ENCODE data around the gene CTAGE6.
"Not testable (repeated sequence)": the region's sequence is repeated elsewhere in the genome, so short reads cannot be mapped to it uniquely, and the experiment has no call there.

The CTAGE6 gene

DNA sequence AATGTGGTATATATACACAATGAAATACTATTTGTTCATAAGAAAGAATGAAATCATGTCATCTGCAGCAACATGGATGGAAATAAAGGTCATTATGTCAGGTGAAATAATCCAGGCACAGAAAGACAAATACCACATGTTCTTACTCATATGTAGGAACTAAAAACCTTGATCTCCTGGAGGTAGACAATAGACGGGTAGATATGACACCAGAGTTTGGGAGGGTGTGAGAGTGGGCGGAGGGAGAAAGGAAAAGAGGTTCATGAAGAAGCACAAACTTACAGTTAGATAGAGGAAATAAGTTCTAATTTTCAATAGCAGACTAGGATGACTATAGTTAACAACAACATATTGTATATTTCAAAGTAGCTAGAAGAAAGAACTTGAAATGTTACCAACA lies 22.1 kb upstream of the CTAGE6 start:
- H2AFZ ChIP-seq (ENCODE audit: low read depth, low read length, severe bottlenecking); H3K36me3 ChIP-seq (ENCODE audit: low read length); H4K20me1 ChIP-seq (ENCODE audit: low read depth, low read length); H3F3A ChIP-seq (ENCODE audit: insufficient read depth); H3K4me2 ChIP-seq (ENCODE audit: low read depth, low read length, poor library complexity, severe bottlenecking); H3K4me3 ChIP-seq (ENCODE audit: insufficient read depth, low read length, poor library complexity, severe bottlenecking); H3K27ac ChIP-seq (ENCODE audit: low read depth, low read length); H3K27me3 ChIP-seq (ENCODE audit: low read length); H3K9me2 ChIP-seq (replicated peaks; ENCODE audit: insufficient read depth, low read length); H3K79me2 ChIP-seq (ENCODE audit: insufficient read depth, low read length); H3K9ac ChIP-seq (ENCODE audit: low read length); H3K9me3 ChIP-seq (ENCODE audit: insufficient read depth, low read length): not testable (repeated sequence)

DNA sequence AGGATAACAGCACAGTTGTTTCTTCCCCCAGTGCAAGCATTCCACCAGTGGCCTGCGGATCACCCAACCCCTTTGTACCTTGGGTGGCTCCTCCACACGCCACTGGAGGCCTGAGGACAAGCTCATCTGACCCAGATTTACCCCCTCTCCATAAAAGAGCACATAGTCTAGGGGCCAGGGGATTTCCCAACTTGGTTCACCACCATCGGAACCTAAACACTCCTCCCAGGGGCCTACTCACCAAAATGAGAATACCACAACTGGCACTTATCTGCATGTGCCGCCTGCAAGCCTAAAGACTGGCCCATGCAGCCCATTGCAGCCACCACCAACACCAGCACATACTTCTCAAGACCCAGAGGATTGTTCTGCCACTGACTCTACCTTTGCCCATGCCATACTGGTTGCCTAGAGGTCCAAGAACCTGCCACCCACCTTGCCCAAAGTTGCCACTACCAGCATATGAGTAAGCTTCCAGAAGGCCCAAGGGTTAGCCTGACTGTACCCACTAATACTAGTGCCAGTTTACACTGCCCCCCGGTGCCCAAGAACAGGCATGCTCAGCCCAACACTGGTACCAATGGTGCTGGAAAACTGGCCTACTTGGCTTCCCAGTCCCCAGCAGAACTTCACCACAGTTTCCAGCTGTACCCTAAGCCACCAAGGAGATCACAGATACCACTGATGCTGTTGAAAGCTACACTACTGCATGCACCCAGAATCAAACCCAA lies 15.4 kb upstream of the CTAGE6 start:
- H3K79me2 ChIP-seq (ENCODE audit: insufficient read depth, low read length); H3K27me3 ChIP-seq (ENCODE audit: low read length); H3F3A ChIP-seq (ENCODE audit: insufficient read depth); H3K36me3 ChIP-seq (ENCODE audit: low read length); H2AFZ ChIP-seq (ENCODE audit: low read depth, low read length, severe bottlenecking); H3K9ac ChIP-seq (ENCODE audit: low read length); H4K20me1 ChIP-seq (ENCODE audit: low read depth, low read length); H3K27ac ChIP-seq (ENCODE audit: low read depth, low read length); H3K4me3 ChIP-seq (ENCODE audit: insufficient read depth, low read length, poor library complexity, severe bottlenecking); H3K9me2 ChIP-seq (replicated peaks; ENCODE audit: insufficient read depth, low read length); H3K4me2 ChIP-seq (ENCODE audit: low read depth, low read length, poor library complexity, severe bottlenecking); H3K9me3 ChIP-seq (ENCODE audit: insufficient read depth, low read length): not testable (repeated sequence)

DNA sequence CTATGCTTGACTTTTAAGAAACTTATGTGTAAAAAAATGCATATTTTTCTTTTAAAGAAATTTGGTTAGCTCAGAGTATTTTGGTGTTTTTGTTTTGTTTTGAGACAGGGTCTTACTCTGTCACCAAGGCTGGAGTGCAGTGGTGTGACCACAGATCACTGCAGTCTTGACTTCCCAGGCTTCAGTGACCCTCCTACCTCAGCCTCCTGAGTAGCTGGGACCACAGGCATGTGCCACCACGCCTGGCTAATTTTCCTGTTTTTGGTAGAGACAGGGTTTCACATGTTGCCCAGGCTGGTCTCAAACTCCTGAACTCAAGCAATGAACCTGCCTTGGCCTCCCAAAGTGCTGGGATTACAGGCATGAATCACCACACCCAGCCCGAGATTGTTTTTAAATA lies 10.0 kb upstream of the CTAGE6 start:
- H3K79me2 ChIP-seq (ENCODE audit: insufficient read depth, low read length); H4K20me1 ChIP-seq (ENCODE audit: low read depth, low read length); H3K27me3 ChIP-seq (ENCODE audit: low read length); H3K4me3 ChIP-seq (ENCODE audit: insufficient read depth, low read length, poor library complexity, severe bottlenecking); H3K9me3 ChIP-seq (ENCODE audit: insufficient read depth, low read length); H3F3A ChIP-seq (ENCODE audit: insufficient read depth); H3K27ac ChIP-seq (ENCODE audit: low read depth, low read length); H3K9ac ChIP-seq (ENCODE audit: low read length); H2AFZ ChIP-seq (ENCODE audit: low read depth, low read length, severe bottlenecking); H3K4me2 ChIP-seq (ENCODE audit: low read depth, low read length, poor library complexity, severe bottlenecking); H3K36me3 ChIP-seq (ENCODE audit: low read length); H3K9me2 ChIP-seq (replicated peaks; ENCODE audit: insufficient read depth, low read length): not testable (repeated sequence)

DNA sequence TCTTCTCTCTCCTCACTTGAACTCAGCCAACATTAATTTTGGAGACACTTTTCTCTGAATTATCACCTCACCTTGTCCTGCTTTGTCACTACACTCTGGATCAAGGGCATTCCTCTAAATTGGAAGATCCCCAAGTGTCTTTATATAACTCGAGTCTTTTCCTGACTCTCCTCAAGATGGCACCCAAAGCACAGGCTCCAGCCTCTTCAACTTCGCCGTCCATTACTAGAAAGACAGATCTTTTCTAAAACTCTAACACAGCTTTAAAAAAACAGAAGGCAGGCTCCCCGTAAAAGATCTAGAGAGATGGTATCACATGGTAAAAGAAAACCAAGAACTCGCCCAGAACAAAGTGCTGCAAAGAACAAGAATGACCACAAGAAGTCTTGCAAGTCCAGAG lies 8.2 kb upstream of the CTAGE6 start:
- H3K4me3 ChIP-seq (ENCODE audit: insufficient read depth, low read length, poor library complexity, severe bottlenecking); H3K4me2 ChIP-seq (ENCODE audit: low read depth, low read length, poor library complexity, severe bottlenecking); H4K20me1 ChIP-seq (ENCODE audit: low read depth, low read length); H3K36me3 ChIP-seq (ENCODE audit: low read length); H3K79me2 ChIP-seq (ENCODE audit: insufficient read depth, low read length); H3K9me3 ChIP-seq (ENCODE audit: insufficient read depth, low read length); H2AFZ ChIP-seq (ENCODE audit: low read depth, low read length, severe bottlenecking); H3K9ac ChIP-seq (ENCODE audit: low read length); H3F3A ChIP-seq (ENCODE audit: insufficient read depth); H3K27ac ChIP-seq (ENCODE audit: low read depth, low read length); H3K27me3 ChIP-seq (ENCODE audit: low read length); H3K9me2 ChIP-seq (replicated peaks; ENCODE audit: insufficient read depth, low read length): not testable (repeated sequence)

DNA sequence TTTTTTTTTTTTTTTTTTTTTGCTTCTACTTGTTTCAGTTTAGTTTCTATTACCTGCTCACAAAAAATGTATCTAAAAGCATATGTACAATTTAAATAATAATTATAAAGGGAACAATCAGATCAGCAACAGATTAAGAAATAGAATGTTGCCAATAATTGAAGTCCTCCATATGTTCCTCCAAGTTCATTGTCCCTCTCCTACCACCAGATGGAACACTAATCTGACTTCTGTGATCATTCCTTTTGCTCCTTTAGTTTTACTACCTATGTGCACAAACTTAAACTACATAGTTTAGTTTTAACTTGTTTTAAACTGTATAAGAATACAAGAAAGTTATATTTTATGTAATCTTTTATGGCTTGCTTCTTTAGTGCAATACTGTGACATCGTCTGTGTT lies 5.6 kb upstream of the CTAGE6 start:
- H3K4me3 ChIP-seq (ENCODE audit: insufficient read depth, low read length, poor library complexity, severe bottlenecking); H3K9me2 ChIP-seq (replicated peaks; ENCODE audit: insufficient read depth, low read length); H3K27me3 ChIP-seq (ENCODE audit: low read length); H4K20me1 ChIP-seq (ENCODE audit: low read depth, low read length); H3K9ac ChIP-seq (ENCODE audit: low read length); H3K4me2 ChIP-seq (ENCODE audit: low read depth, low read length, poor library complexity, severe bottlenecking); H3K36me3 ChIP-seq (ENCODE audit: low read length); H3K27ac ChIP-seq (ENCODE audit: low read depth, low read length); H3F3A ChIP-seq (ENCODE audit: insufficient read depth); H3K79me2 ChIP-seq (ENCODE audit: insufficient read depth, low read length); H3K9me3 ChIP-seq (ENCODE audit: insufficient read depth, low read length); H2AFZ ChIP-seq (ENCODE audit: low read depth, low read length, severe bottlenecking): not testable (repeated sequence)

DNA sequence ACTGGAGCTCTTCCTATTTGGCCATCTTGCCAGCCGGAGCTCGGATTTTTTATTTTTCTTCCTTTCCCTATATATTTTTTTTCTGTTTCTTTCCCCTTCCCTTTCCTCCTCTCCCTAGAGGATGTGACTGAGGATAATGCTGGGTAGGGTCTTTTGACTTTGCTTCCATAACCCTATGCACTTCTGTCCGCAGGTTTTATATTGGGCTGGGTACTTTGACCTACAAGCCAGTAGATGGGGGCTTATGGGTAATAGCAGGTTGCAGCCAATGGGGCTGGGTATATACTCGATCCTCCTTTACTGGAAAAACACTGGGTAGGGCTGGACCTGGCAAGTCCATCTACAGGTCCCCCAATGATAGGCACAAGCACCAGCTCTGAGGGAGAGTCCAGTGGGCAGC lies 12.2 kb downstream of the CTAGE6 start:
- not testable (repeated sequence) for H3K4me3 ChIP-seq (ENCODE audit: insufficient read depth, low read length, poor library complexity, severe bottlenecking); H3K9me3 ChIP-seq (ENCODE audit: insufficient read depth, low read length); H3K4me2 ChIP-seq (ENCODE audit: low read depth, low read length, poor library complexity, severe bottlenecking); H3K9ac ChIP-seq (ENCODE audit: low read length); H3K27me3 ChIP-seq (ENCODE audit: low read length); H3K27ac ChIP-seq (ENCODE audit: low read depth, low read length); H3K79me2 ChIP-seq (ENCODE audit: insufficient read depth, low read length); H3K36me3 ChIP-seq (ENCODE audit: low read length); H4K20me1 ChIP-seq (ENCODE audit: low read depth, low read length); H2AFZ ChIP-seq (ENCODE audit: low read depth, low read length, severe bottlenecking); H3K9me2 ChIP-seq (replicated peaks; ENCODE audit: insufficient read depth, low read length); H3F3A ChIP-seq (ENCODE audit: insufficient read depth)

DNA sequence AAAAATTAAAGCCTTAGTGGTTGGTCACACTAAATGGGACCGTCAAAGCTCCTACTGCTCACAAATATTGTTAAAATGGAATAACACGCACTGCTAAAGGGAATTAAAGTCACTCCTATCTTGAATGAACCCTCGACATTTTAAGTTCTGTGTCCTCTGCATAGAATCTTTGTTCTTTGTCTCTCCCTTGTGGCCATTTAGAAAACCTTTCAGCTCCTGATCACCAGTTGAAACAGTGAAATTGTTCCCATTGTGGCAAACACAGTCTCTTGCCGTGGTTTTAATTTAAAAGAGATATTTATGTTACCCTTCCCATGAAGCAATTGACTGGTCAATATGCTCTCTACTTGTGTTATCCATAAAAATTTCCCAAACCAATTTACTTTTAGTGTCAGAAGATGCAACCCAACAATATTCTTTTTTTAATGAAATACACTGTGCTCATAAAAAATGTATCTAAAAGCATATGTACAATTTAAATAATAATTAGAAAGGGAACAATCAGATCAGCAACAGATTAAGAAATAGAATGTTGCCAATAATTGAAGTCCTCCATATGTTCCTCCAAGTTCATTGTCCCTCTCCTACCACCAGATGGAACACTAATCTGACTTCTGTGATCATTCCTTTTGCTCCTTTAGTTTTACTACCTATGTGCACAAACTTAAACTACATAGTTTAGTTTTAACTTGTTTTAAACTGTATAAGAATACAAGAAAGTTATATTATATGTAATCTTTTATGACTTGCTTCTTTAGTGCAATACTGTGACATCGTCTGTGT lies 20.3 kb downstream of the CTAGE6 start:
- H3K27ac ChIP-seq (ENCODE audit: low read depth, low read length); H3K4me2 ChIP-seq (ENCODE audit: low read depth, low read length, poor library complexity, severe bottlenecking); H4K20me1 ChIP-seq (ENCODE audit: low read depth, low read length); H3K4me3 ChIP-seq (ENCODE audit: insufficient read depth, low read length, poor library complexity, severe bottlenecking); H3K9ac ChIP-seq (ENCODE audit: low read length); H3K9me2 ChIP-seq (replicated peaks; ENCODE audit: insufficient read depth, low read length); H3K9me3 ChIP-seq (ENCODE audit: insufficient read depth, low read length); H3K36me3 ChIP-seq (ENCODE audit: low read length); H3F3A ChIP-seq (ENCODE audit: insufficient read depth); H3K27me3 ChIP-seq (ENCODE audit: low read length); H2AFZ ChIP-seq (ENCODE audit: low read depth, low read length, severe bottlenecking); H3K79me2 ChIP-seq (ENCODE audit: insufficient read depth, low read length): not testable (repeated sequence)

Measured in SU-DHL-6 (cell line).